GM21360 (cell line): ENCODE data around the gene NEB.

ENCODE experiments used
- ATAC-seq: cut with Tn5 transposase; IDR thresholded peaks from one replicate; pipeline ENCODE4 v1.9.1; 2021; ENCODE audit warnings: mild to moderate bottlenecking, moderate library complexity; ENCODE audit not compliant: unreplicated experiment

NEB gene

GRCh38 chr2:151486053-151486452, 248.2 kb downstream of the NEB start:
- ATAC-seq = no peak

- no peak for ATAC-seq
Measured at GRCh38 chr2:151484100-151484499, 250.2 kb downstream of the NEB start.

GRCh38 chr2:151483546-151483945, 250.7 kb downstream of the NEB start:
- no peak for ATAC-seq

GRCh38 chr2:151482171-151482725, 252.0 kb downstream of the NEB start:
- no peak for ATAC-seq

GRCh38 chr2:151481744-151482143, 252.5 kb downstream of the NEB start:
- no peak for ATAC-seq

GRCh38 chr2:151478011-151478410, 256.3 kb downstream of the NEB start:
- no peak for ATAC-seq

- ATAC-seq = no peak
Measured at GRCh38 chr2:151476287-151476686, 258.0 kb downstream of the NEB start.

- no peak for ATAC-seq
Measured at GRCh38 chr2:151475071-151475470, 259.2 kb downstream of the NEB start.

GRCh38 chr2:151472966-151473365, 261.3 kb downstream of the NEB start:
- ATAC-seq = no peak

GRCh38 chr2:151470556-151470955, 263.7 kb downstream of the NEB start:
- no peak for ATAC-seq

GRCh38 chr2:151465771-151466170, 268.5 kb downstream of the NEB start:
- no peak for ATAC-seq

- ATAC-seq = no peak
Measured at GRCh38 chr2:151459358-151459757, 274.9 kb downstream of the NEB start.

- ATAC-seq = no peak
Measured at GRCh38 chr2:151439127-151439526, 295.1 kb downstream of the NEB start.

- no peak for ATAC-seq
Measured at GRCh38 chr2:151438506-151438905, 295.8 kb downstream of the NEB start.

GRCh38 chr2:151437630-151438029, 296.6 kb downstream of the NEB start:
- no peak for ATAC-seq
